Caco-2 (cell line): ENCODE results near the gene TMEM196. TPM values are rescaled to one million over a fixed set of nuclear protein-coding genes. Genes with fewer than 3 reads are reported as not detected.

Experiments
- BruUV-seq: library from RNA; stranded (reverse); fragments of 400-500 nt; replicated peaks from 2 replicates; lab custom pipeline; 2021; lab: Mats Ljungman, UMichigan
- CTCF ChIA-PET: fragments of 300-600 bp; sonication (Branson Sonifier 250); formaldehyde crosslinking; loops from one replicate; lab custom pipeline; 2022; ENCODE audit warnings: antibody characterized with exemption; lab: Charles Lee
- POLR2A ChIA-PET: fragments of 300-600 bp; sonication (Branson Sonifier 250); formaldehyde crosslinking; loops from one replicate; lab custom pipeline; 2022; ENCODE audit warnings: antibody characterized with exemption; lab: Charles Lee
- DNase-seq, 2 experiments: peaks; one replicate each; pipeline versions ENCODE4 v3.0.0 to v3.0.0-alpha.2; 2020 to 2022
- H3K27me3 ChIP-seq: replicated peaks from 2 replicates; pipeline ENCODE4 v1.6.0; 2011; ENCODE audit warnings: low read length; ENCODE audit not compliant: control insufficient read depth, insufficient read depth
- H3K36me3 ChIP-seq: 2 replicates; pipeline ENCODE4 v1.5.1; 2011; ENCODE audit warnings: low read length; ENCODE audit not compliant: control insufficient read depth, insufficient read depth
- H3K4me1 ChIP-seq: fragments of 250-450 bp; sonication (Bioruptor Pico); 2 replicates; pipeline ENCODE4 v1.5.1; 2020; ENCODE audit warnings: mild to moderate bottlenecking
- H3K4me3 ChIP-seq: 2 replicates; pipeline ENCODE4 v1.5.1; 2011; ENCODE audit warnings: low read depth, mild to moderate bottlenecking, control low read depth, low read length
- H3K9me3 ChIP-seq: fragments of 250-450 bp; sonication (Bioruptor Pico); 2 replicates; pipeline ENCODE4 v1.5.1; 2020; ENCODE audit warnings: mild to moderate bottlenecking, moderate library complexity
- H3K27ac Mint-ChIP-seq: one replicate; pipeline ENCODE4 v1.8.0; 2022; ENCODE audit warnings: mixed read lengths; ENCODE audit not compliant: unreplicated experiment
- H3K27me3 Mint-ChIP-seq: one replicate; pipeline ENCODE4 v1.8.0; 2022; ENCODE audit warnings: mixed read lengths; ENCODE audit not compliant: insufficient read depth, unreplicated experiment
- H3K36me3 Mint-ChIP-seq: one replicate; pipeline ENCODE4 v1.8.0; 2022; ENCODE audit warnings: mild to moderate bottlenecking, mixed read lengths; ENCODE audit not compliant: insufficient read depth, unreplicated experiment
- H3K4me1 Mint-ChIP-seq: one replicate; pipeline ENCODE4 v1.8.0; 2022; ENCODE audit warnings: low read depth, mixed read lengths; ENCODE audit not compliant: unreplicated experiment
- H3K4me3 Mint-ChIP-seq: one replicate; pipeline ENCODE4 v1.8.0; 2022; ENCODE audit warnings: mild to moderate bottlenecking, moderate library complexity, mixed read lengths; ENCODE audit not compliant: unreplicated experiment
- H3K9me3 Mint-ChIP-seq: one replicate; pipeline ENCODE4 v1.8.0; 2022; ENCODE audit warnings: mixed read lengths; ENCODE audit not compliant: unreplicated experiment
- CTCF ChIP-seq, 2 experiments: fragments of 200-600 bp in 1 of 2; IDR thresholded peaks; 1 replicate in 1 of 2; 2 replicates in 1 of 2; pipeline versions ENCODE4 v1.5.1 to v1.8.0; 2011 to 2022; ENCODE audit warnings: antibody characterized with exemption in 1 of 2, control low read depth in 1 of 2, inconsistent platforms in 1 of 2, low read depth in 1 of 2, low read length in 1 of 2, mild to moderate bottlenecking in 1 of 2, moderate library complexity in 1 of 2; ENCODE audit not compliant: insufficient read depth in 1 of 2, severe bottlenecking in 1 of 2, unreplicated experiment in 1 of 2
- intact Hi-C: fragments of 100-400 bp; cut with micrococcal nuclease; formaldehyde crosslinking; loops from one replicate; pipeline ENCODE4 v1.10.0; 2022; ENCODE audit not compliant: unreplicated experiment
- total RNA-seq: library from RNA; stranded (reverse); gene quantifications from 2 replicates; pipeline ENCODE4 v1.2.3, GENCODE V29; 2022

Gene TMEM196
- total RNA-seq, 1 experiment from 2014 or later, result not detected

- Mint-ChIP-seq H3K27me3 (no peaks in the 10 kb centered on the region), H3K4me3 (peak overlapping the region; percentile 73), H3K27ac (no peak overlapping the region), H3K36me3 (no peaks in the 10 kb centered on the region), H3K4me1 (no peaks in the 10 kb centered on the region), H3K9me3 (no peaks in the 10 kb centered on the region)
- no TSS peak for BruUV-seq
- POLR2A ChIA-PET, result no interaction called here
- Histone ChIP-seq H3K27me3 (no peaks in the 10 kb centered on the region), H3K36me3 (no peaks in the 10 kb centered on the region), H3K9me3 (no peaks in the 10 kb centered on the region), H3K4me1 (no peaks in the 10 kb centered on the region), H3K4me3 (peak overlapping the region; percentile 16; the same call in 1 of the 2 replicates)
- DNase-seq, result no peak
- intact Hi-C loops, result loop anchor here (5.0 kb wide), 1 partner anchor 200 kb away; no protein-coding TSS in a partner anchor
- TF ChIP-seq CTCF (IDR thresholded peaks at IDR 0.05; ENCODE audit: insufficient read depth in 1 of 2, low read depth in 1 of 2, low read length in 1 of 2, severe bottlenecking in 1 of 2, unreplicated experiment in 1 of 2), result no peak
- CTCF ChIA-PET, result no interaction called here
These were observed 1.1 kb downstream of the TMEM196 start for GRCh38 chr7:19772306-19772705.

- Histone ChIP-seq H3K9me3 (no peaks in the 10 kb centered on the region), H3K4me3 (no peak overlapping the region), H3K36me3 (no peaks in the 10 kb centered on the region), H3K27me3 (no peaks in the 10 kb centered on the region), H3K4me1 (no peaks in the 10 kb centered on the region)
- Mint-ChIP-seq H3K4me1 (no peaks in the 10 kb centered on the region), H3K36me3 (no peaks in the 10 kb centered on the region), H3K4me3 (no peak overlapping the region), H3K9me3 (peaks cover 6% of the 10 kb centered on the region), H3K27ac (no peak overlapping the region), H3K27me3 (no peaks in the 10 kb centered on the region)
- BruUV-seq, result no TSS peak
- ChIA-PET CTCF (no interaction called here), POLR2A (no interaction called here)
- intact Hi-C loops, result no loop called here
- TF ChIP-seq CTCF (IDR thresholded peaks at IDR 0.05; ENCODE audit: insufficient read depth in 1 of 2, low read depth in 1 of 2, low read length in 1 of 2, severe bottlenecking in 1 of 2, unreplicated experiment in 1 of 2), result no peak
- DNase-seq, result no peak
These were observed 10.8 kb downstream of the TMEM196 start for GRCh38 chr7:19762631-19763030.

- CTCF ChIA-PET, result interaction anchor here (1.2 to 1.3 kb wide), 2 partner anchors 45 to 418 kb away, joined by 5 read pairs; no protein-coding TSS in a partner anchor
- H3K27ac Mint-ChIP-seq, result no peak overlapping the region
- H3K27me3 ChIP-seq, result no peaks in the 10 kb centered on the region
- H3K36me3 Mint-ChIP-seq, result no peaks in the 10 kb centered on the region
- H3K4me3 ChIP-seq, result no peak overlapping the region
- peaks cover 6% of the 10 kb centered on the region for H3K4me1 Mint-ChIP-seq
- POLR2A ChIA-PET, result no interaction called here
- DNase-seq, result peak in 1 of 2 experiments; percentile 52
- peak; percentile 65 to 78 for TF ChIP-seq CTCF (IDR thresholded peaks at IDR 0.05; ENCODE audit: insufficient read depth in 1 of 2, low read depth in 1 of 2, low read length in 1 of 2, severe bottlenecking in 1 of 2, unreplicated experiment in 1 of 2)
- no peaks in the 10 kb centered on the region for H3K36me3 ChIP-seq
- intact Hi-C loops, result loop anchor here (1.0 to 2.0 kb wide), 4 partner anchors 229 to 844 kb away; no protein-coding TSS in a partner anchor
- H3K4me3 Mint-ChIP-seq, result no peak overlapping the region
- peaks cover 8% of the 10 kb centered on the region; the same call in 1 of the 2 replicates for H3K4me1 ChIP-seq
- BruUV-seq, result no TSS peak
- no peaks in the 10 kb centered on the region for H3K9me3 ChIP-seq
- H3K27me3 Mint-ChIP-seq, result no peaks in the 10 kb centered on the region
- peaks cover 9% of the 10 kb centered on the region for H3K9me3 Mint-ChIP-seq
These were observed 18.8 kb downstream of the TMEM196 start for GRCh38 chr7:19754521-19755116.
